H9 (cell line): Measurements from ENCODE around the gene LPGAT1. TPM values are rescaled to one million over a fixed set of nuclear protein-coding genes. Genes with fewer than 3 reads are reported as not detected.

Source experiments
- DNase-seq: peaks from one replicate; pipeline ENCODE4 v3.0.0-alpha.2; 2017
- H2AFZ ChIP-seq: one replicate; pipeline ENCODE4 v1.6.1; 2013; ENCODE audit warnings: mild to moderate bottlenecking, low read length, control low read depth, moderate library complexity
- H2AK5ac ChIP-seq: 2 replicates; pipeline ENCODE4 v1.6.1; 2013; ENCODE audit warnings: low read length, control low read depth, mixed read lengths; ENCODE audit not compliant: insufficient read length
- H2BK120ac ChIP-seq: one replicate; pipeline ENCODE4 v1.6.1; 2013; ENCODE audit warnings: low read depth, mild to moderate bottlenecking, low read length, control low read depth, inconsistent platforms; ENCODE audit not compliant: poor library complexity, severe bottlenecking
- H2BK12ac ChIP-seq: 2 replicates; pipeline ENCODE4 v1.6.1; 2013; ENCODE audit warnings: low read length, control low read depth, mixed read lengths, low read depth; ENCODE audit not compliant: insufficient read length
- H2BK15ac ChIP-seq: 2 replicates; pipeline ENCODE4 v1.6.1; 2013; ENCODE audit warnings: low read depth, low read length, control low read depth
- H2BK20ac ChIP-seq: one replicate; pipeline ENCODE4 v1.6.1; 2013; ENCODE audit warnings: low read depth, mild to moderate bottlenecking, low read length, control low read depth, inconsistent platforms; ENCODE audit not compliant: poor library complexity, severe bottlenecking
- H2BK5ac ChIP-seq: 2 replicates; pipeline ENCODE4 v1.6.1; 2013; ENCODE audit warnings: low read length, control low read depth, mixed read lengths; ENCODE audit not compliant: insufficient read length
- H3K14ac ChIP-seq: 2 replicates; pipeline ENCODE4 v1.6.1; 2013; ENCODE audit warnings: low read length, control low read depth; ENCODE audit not compliant: insufficient read depth
- H3K18ac ChIP-seq: 2 replicates; pipeline ENCODE4 v1.6.1; 2013; ENCODE audit warnings: low read depth, mild to moderate bottlenecking, mixed read lengths, low read length, control low read depth; ENCODE audit not compliant: insufficient read length
- H3K23ac ChIP-seq: 2 replicates; pipeline ENCODE4 v1.6.1; 2013; ENCODE audit warnings: low read length, control low read depth, mixed read lengths, low read depth; ENCODE audit not compliant: insufficient read length
- H3K23me2 ChIP-seq: 2 replicates; pipeline ENCODE4 v1.6.1; 2013; ENCODE audit warnings: low read depth, mild to moderate bottlenecking, mixed read lengths, low read length, control low read depth; ENCODE audit not compliant: insufficient read length, poor library complexity, severe bottlenecking
- H3K27ac ChIP-seq: 2 replicates; pipeline ENCODE4 v1.5.1; 2013; ENCODE audit warnings: low read length, control low read depth, mixed read lengths, low read depth; ENCODE audit not compliant: insufficient read length
- H3K27me3 ChIP-seq: 2 replicates; pipeline ENCODE4 v1.6.1; 2013; ENCODE audit warnings: low read length, control low read depth, inconsistent platforms; ENCODE audit not compliant: insufficient read depth
- H3K4ac ChIP-seq: 2 replicates; pipeline ENCODE4 v1.6.1; 2013; ENCODE audit warnings: low read depth, mild to moderate bottlenecking, control low read depth, inconsistent platforms, low read length, moderate library complexity
- H3K4me1 ChIP-seq: 2 replicates; pipeline ENCODE4 v1.6.1; 2013; ENCODE audit warnings: low read length, control low read depth, inconsistent platforms; ENCODE audit not compliant: insufficient read depth
- H3K4me2 ChIP-seq: 2 replicates; pipeline ENCODE4 v1.6.1; 2013; ENCODE audit warnings: low read length, control low read depth, mixed read lengths; ENCODE audit not compliant: insufficient read length, insufficient read depth
- H3K56ac ChIP-seq: 2 replicates; pipeline ENCODE4 v1.6.1; 2013; ENCODE audit warnings: low read depth, mild to moderate bottlenecking, mixed read lengths, low read length, control low read depth; ENCODE audit not compliant: insufficient read length
- H3K79me1 ChIP-seq: 2 replicates; pipeline ENCODE4 v1.6.1; 2013; ENCODE audit warnings: low read depth, mild to moderate bottlenecking, moderate library complexity, low read length, control low read depth, inconsistent platforms; ENCODE audit not compliant: insufficient read depth, poor library complexity, severe bottlenecking
- H3K79me2 ChIP-seq: 2 replicates; pipeline ENCODE4 v1.6.1; 2013; ENCODE audit warnings: low read length, control low read depth, inconsistent platforms; ENCODE audit not compliant: insufficient read depth
- H3K9ac ChIP-seq: 2 replicates; pipeline ENCODE4 v1.6.1; 2013; ENCODE audit warnings: low read length, control low read depth, mixed read lengths; ENCODE audit not compliant: insufficient read length; ENCODE audit errors: extremely low read depth
- H3K9me3 ChIP-seq: one replicate; pipeline ENCODE4 v1.6.1; 2013; ENCODE audit warnings: low read depth, low read length, inconsistent platforms; ENCODE audit not compliant: control insufficient read depth
- H3T11ph ChIP-seq: one replicate; pipeline ENCODE4 v1.6.1; 2013; ENCODE audit warnings: mild to moderate bottlenecking, low read length, control low read depth, inconsistent platforms
- H4K20me1 ChIP-seq: one replicate; pipeline ENCODE4 v1.6.1; 2013; ENCODE audit not compliant: control insufficient read depth, insufficient read length, insufficient read depth
- H4K5ac ChIP-seq: 2 replicates; pipeline ENCODE4 v1.6.1; 2013; ENCODE audit warnings: low read depth, mild to moderate bottlenecking, mixed read lengths, low read length, control low read depth; ENCODE audit not compliant: insufficient read length
- H4K8ac ChIP-seq: replicated peaks from 2 replicates; pipeline ENCODE4 v1.6.1; 2013; ENCODE audit warnings: low read length, control low read depth, mixed read lengths, low read depth; ENCODE audit not compliant: insufficient read length
- H4K91ac ChIP-seq: 2 replicates; pipeline ENCODE4 v1.6.1; 2013; ENCODE audit warnings: low read depth, mild to moderate bottlenecking, moderate library complexity, mixed read lengths, low read length, control low read depth; ENCODE audit not compliant: insufficient read length
- H3K27ac Mint-ChIP-seq, 3 experiments: 2 replicates in 2 of 3; 3 replicates in 1 of 3; pipeline ENCODE4 v1.8.0; 2020 to 2021; ENCODE audit warnings: mixed read lengths in 3 of 3, mild to moderate bottlenecking in 1 of 3, moderate library complexity in 1 of 3
- H3K27me3 Mint-ChIP-seq: 2 replicates; pipeline ENCODE4 v1.8.0; 2021; ENCODE audit warnings: low read depth, mild to moderate bottlenecking, moderate library complexity, mixed read lengths
- H3K36me3 Mint-ChIP-seq, 3 experiments: 2 replicates in 2 of 3; 3 replicates in 1 of 3; pipeline ENCODE4 v1.8.0; 2020 to 2021; ENCODE audit warnings: low read depth in 3 of 3, mixed read lengths in 3 of 3; ENCODE audit not compliant: insufficient read depth in 1 of 3
- H3K4me1 Mint-ChIP-seq, 2 experiments: 2 replicates each; pipeline ENCODE4 v1.8.0; 2020; ENCODE audit warnings: mixed read lengths in 2 of 2
- H3K4me3 Mint-ChIP-seq, 2 experiments: 2 replicates in 1 of 2; 3 replicates in 1 of 2; pipeline ENCODE4 v1.8.0; 2020 to 2021; ENCODE audit warnings: mild to moderate bottlenecking in 2 of 2, mixed read lengths in 2 of 2, moderate library complexity in 1 of 2
- H3K9me3 Mint-ChIP-seq, 2 experiments: 2 replicates in 1 of 2; 3 replicates in 1 of 2; pipeline ENCODE4 v1.8.0; 2020; ENCODE audit warnings: mild to moderate bottlenecking in 2 of 2, mixed read lengths in 2 of 2, moderate library complexity in 1 of 2
- CTCF ChIP-seq: fragments of 200-600 bp; sonication (generic); conservative IDR thresholded peaks from 3 replicates; pipeline ENCODE4 v1.8.0; 2021; ENCODE audit warnings: antibody characterized with exemption, mild to moderate bottlenecking
- WGBS: extraction: QIAGEN DNeasy Blood & Tissue Kit; methylation state at CpG from one replicate; pipeline ENCODE4 v1.1.7; 2013; ENCODE audit warnings: missing lambda C conversion rate, low lambda C conversion rate, mixed read lengths; ENCODE audit not compliant: insufficient read length; ENCODE audit errors: extremely low coverage; 5-methylcytosine and 5-hydroxymethylcytosine counted together
- total RNA-seq: library from RNA; stranded (reverse); gene quantifications from 2 replicates; pipeline ENCODE4 v1.2.1, GENCODE V29; 2021

LPGAT1 gene
- total RNA-seq, 1 experiment from 2014 or later = 12.2 TPM

- no peak overlapping the region for H2BK120ac ChIP-seq
- H2BK12ac ChIP-seq = no peak overlapping the region
- H3K4me2 ChIP-seq = no peak overlapping the region
- Mint-ChIP-seq H3K4me3 (no peak overlapping the region), H3K36me3 (peaks cover 12 to 30% (median 19%) of the 10 kb centered on the region in 3 experiments), H3K27ac (no peak overlapping the region), H3K4me1 (no peaks in the 10 kb centered on the region), H3K27me3 (no peaks in the 10 kb centered on the region), H3K9me3 (peaks cover 5 to 7% of the 10 kb centered on the region in 2 experiments; a peak in 3 of 5 replicates)
- H3K14ac ChIP-seq = no peak overlapping the region
- no peaks in the 10 kb centered on the region for H3K27me3 ChIP-seq
- H3K4me1 ChIP-seq = no peaks in the 10 kb centered on the region
- no peak overlapping the region for H3K4ac ChIP-seq
- H3K9me3 ChIP-seq = no peaks in the 10 kb centered on the region
- no peaks in the 10 kb centered on the region for H3K79me2 ChIP-seq
- H4K91ac ChIP-seq = no peak overlapping the region
- no peak overlapping the region for H2BK5ac ChIP-seq
- H2BK15ac ChIP-seq = no peak overlapping the region
- no peak overlapping the region for H2AFZ ChIP-seq
- H3T11ph ChIP-seq = no peak overlapping the region
- H4K20me1 ChIP-seq = no peaks in the 10 kb centered on the region
- H3K9ac ChIP-seq = no peak overlapping the region
- H2AK5ac ChIP-seq = no peak overlapping the region
- H3K18ac ChIP-seq = no peak overlapping the region
- no peak overlapping the region for H3K27ac ChIP-seq
- H3K56ac ChIP-seq = no peak overlapping the region
- no peaks in the 10 kb centered on the region for H3K23me2 ChIP-seq
- no peaks in the 10 kb centered on the region for H3K79me1 ChIP-seq
- no peak overlapping the region for H3K23ac ChIP-seq
- DNase-seq = no peak
- no CpG with 5 or more reads among the region's 2 CpGs for WGBS
- no peak overlapping the region for H2BK20ac ChIP-seq
- no peak overlapping the region for H4K5ac ChIP-seq
- TF ChIP-seq CTCF = no peak
- no peak overlapping the region for H4K8ac ChIP-seq
Observed at GRCh38 chr1:211808475-211808874, 22.1 kb downstream of the LPGAT1 start.
